ENCODE data around the gene NFS1. TPM values are rescaled to one million over a fixed set of nuclear protein-coding genes. Genes with fewer than 3 reads are reported as not detected.
A peak's percentile ranks its signal among the peaks of the same experiment; 100 is the strongest.

Gene NFS1
- total RNA-seq, 1 experiment from 2014 or later, result 69.8 TPM

- peaks cover 47% of the 10 kb centered on the region for H3K4me1 Mint-ChIP-seq (ENCODE audit: low read depth, unreplicated experiment)
- peak overlapping the region; percentile 30 for H3K27ac Mint-ChIP-seq (ENCODE audit: unreplicated experiment)
- H3K4me1 ChIP-seq, result peaks cover 60% of the 10 kb centered on the region
- peaks cover 99% of the 10 kb centered on the region for H3K36me3 Mint-ChIP-seq (ENCODE audit: insufficient read depth, unreplicated experiment)
- H3K27me3 Mint-ChIP-seq (ENCODE audit: insufficient read depth, unreplicated experiment), result no peaks in the 10 kb centered on the region
- peaks cover 31% of the 10 kb centered on the region for H3K36me3 ChIP-seq (ENCODE audit: control insufficient read depth, insufficient read depth, low read length)
- no peak overlapping the region for H3K4me3 ChIP-seq (ENCODE audit: low read depth, low read length)
- peak overlapping the region; percentile 25 for H3K4me3 Mint-ChIP-seq (ENCODE audit: unreplicated experiment)
- no peak for TF ChIP-seq CTCF (IDR thresholded peaks at IDR 0.05; ENCODE audit: insufficient read depth in 1 of 2, low read depth in 1 of 2, low read length in 1 of 2, severe bottlenecking in 1 of 2, unreplicated experiment in 1 of 2)
- ChIA-PET CTCF (interaction anchor here (0.9 to 1.9 kb wide), 6 partner anchors 9 to 224 kb away, joined by 3 to 12 read pairs (median 3); partner anchors contain the start of genes RBM39 and SCAND1), POLR2A (interaction anchor here (0.5 to 2.3 kb wide), 10 partner anchors 9 to 144 kb away, joined by 3 to 79 read pairs (median 6); partner anchors contain the start of genes NFS1, PHF20, RBM39 and ROMO1)
- no peak for DNase-seq
- no TSS peak for BruUV-seq (replicated peaks)
- no peaks in the 10 kb centered on the region for H3K27me3 ChIP-seq (replicated peaks; ENCODE audit: control insufficient read depth, insufficient read depth, low read length)
- H3K9me3 ChIP-seq, result no peaks in the 10 kb centered on the region
- intact Hi-C loops (cut with micrococcal nuclease; ENCODE audit: unreplicated experiment), result loop anchor here (1.0 kb wide), 1 partner anchor 9 kb away; no protein-coding TSS in a partner anchor
- no peaks in the 10 kb centered on the region for H3K9me3 Mint-ChIP-seq (ENCODE audit: unreplicated experiment)
These were observed 31.7 kb upstream of the NFS1 start for GRCh38 chr20:35730583-35731468.

GRCh38 chr20:35729836-35730582, 30.9 kb upstream of the NFS1 start:
- intact Hi-C loops (cut with micrococcal nuclease; ENCODE audit: unreplicated experiment), result no loop called here
- Histone ChIP-seq H3K4me3 (ENCODE audit: low read depth, low read length) (no peak overlapping the region), H3K36me3 (ENCODE audit: control insufficient read depth, insufficient read depth, low read length) (peaks cover 29% of the 10 kb centered on the region), H3K9me3 (no peaks in the 10 kb centered on the region), H3K27me3 (replicated peaks; ENCODE audit: control insufficient read depth, insufficient read depth, low read length) (no peaks in the 10 kb centered on the region), H3K4me1 (peaks cover 56% of the 10 kb centered on the region)
- Mint-ChIP-seq H3K9me3 (ENCODE audit: unreplicated experiment) (no peaks in the 10 kb centered on the region), H3K4me3 (ENCODE audit: unreplicated experiment) (no peak overlapping the region), H3K4me1 (ENCODE audit: low read depth, unreplicated experiment) (peaks cover 53% of the 10 kb centered on the region), H3K27me3 (ENCODE audit: insufficient read depth, unreplicated experiment) (no peaks in the 10 kb centered on the region), H3K27ac (ENCODE audit: unreplicated experiment) (peak overlapping the region; percentile 30), H3K36me3 (ENCODE audit: insufficient read depth, unreplicated experiment) (peaks cover 99% of the 10 kb centered on the region)
- ChIA-PET CTCF (interaction anchor here (0.9 to 1.9 kb wide), 3 partner anchors 10 to 154 kb away, joined by 3 to 12 read pairs (median 4); partner anchors contain the start of gene RBM39), POLR2A (interaction anchor here (0.5 to 2.3 kb wide), 9 partner anchors 9 to 42 kb away, joined by 3 to 79 read pairs (median 6); partner anchors contain the start of genes NFS1, PHF20, RBM39 and ROMO1)
- no TSS peak for BruUV-seq (replicated peaks)
- no peak for TF ChIP-seq CTCF (IDR thresholded peaks at IDR 0.05; ENCODE audit: insufficient read depth in 1 of 2, low read depth in 1 of 2, low read length in 1 of 2, severe bottlenecking in 1 of 2, unreplicated experiment in 1 of 2)
- DNase-seq, result no peak

GRCh38 chr20:35729283-35729807, 30.2 kb upstream of the NFS1 start:
- BruUV-seq (replicated peaks), result no TSS peak

More at GRCh38 chr20:35729283-35729807, 30.2 kb upstream of the NFS1 start:
- Mint-ChIP-seq H3K27me3 (ENCODE audit: insufficient read depth, unreplicated experiment) (no peaks in the 10 kb centered on the region), H3K4me1 (ENCODE audit: low read depth, unreplicated experiment) (peaks cover 49% of the 10 kb centered on the region), H3K9me3 (ENCODE audit: unreplicated experiment) (no peaks in the 10 kb centered on the region), H3K4me3 (ENCODE audit: unreplicated experiment) (no peak overlapping the region), H3K36me3 (ENCODE audit: insufficient read depth, unreplicated experiment) (peaks cover 99% of the 10 kb centered on the region), H3K27ac (ENCODE audit: unreplicated experiment) (peak overlapping the region; percentile 30)
- ChIA-PET POLR2A (interaction anchor here (1.0 to 3.0 kb wide), 4 partner anchors 11 to 17 kb away, joined by 4 to 79 read pairs (median 16); partner anchors contain the start of gene RBM39), CTCF (no interaction called here)
- Histone ChIP-seq H3K27me3 (replicated peaks; ENCODE audit: control insufficient read depth, insufficient read depth, low read length) (no peaks in the 10 kb centered on the region), H3K36me3 (ENCODE audit: control insufficient read depth, insufficient read depth, low read length) (peaks cover 26% of the 10 kb centered on the region), H3K4me3 (ENCODE audit: low read depth, low read length) (no peak overlapping the region), H3K4me1 (peaks cover 49% of the 10 kb centered on the region), H3K9me3 (no peaks in the 10 kb centered on the region)
- intact Hi-C loops (cut with micrococcal nuclease; ENCODE audit: unreplicated experiment), result no loop called here
- no peak for DNase-seq
- no peak for TF ChIP-seq CTCF (IDR thresholded peaks at IDR 0.05; ENCODE audit: insufficient read depth in 1 of 2, low read depth in 1 of 2, low read length in 1 of 2, severe bottlenecking in 1 of 2, unreplicated experiment in 1 of 2)
